HEK293 (cell line): ENCODE data around the gene POLR3A.
A peak's percentile ranks its signal among the peaks of the same experiment; 100 is the strongest.

Experiments used
- CTCF ChIA-PET: fragments of 350-600 bp; formaldehyde crosslinking; extraction: SDS; loops from one replicate; lab custom pipeline; 2021; ENCODE audit warnings: antibody characterized with exemption; lab: Yijun Ruan, JAX
- POLR2A ChIA-PET: fragments of 300-600 bp; formaldehyde crosslinking; extraction: SDS; loops from one replicate; lab custom pipeline; 2020; ENCODE audit warnings: antibody characterized with exemption, inconsistent platforms; lab: Yijun Ruan, JAX
- H3K27ac ChIP-seq: fragments of 200-500 bp; sonication (Bioruptor generic); 2 replicates; pipeline ENCODE4 v1.5.1; 2014; ENCODE audit warnings: low read depth, low read length, control low read depth, inconsistent platforms; ENCODE audit errors: extremely low read depth
- H3K36me3 ChIP-seq, 2 experiments: fragments of 200-500 bp in 1 of 2; sonication (Bioruptor generic) in 1 of 2; 1 replicate in 1 of 2; 2 replicates in 1 of 2; pipeline ENCODE4 v1.5.1; 2014 to 2017; ENCODE audit warnings: inconsistent platforms in 2 of 2, low read length in 2 of 2; ENCODE audit not compliant: control insufficient read depth in 2 of 2, insufficient read depth in 1 of 2
- H3K4me1 ChIP-seq: fragments of 200-500 bp; sonication (Bioruptor generic); 2 replicates; pipeline ENCODE4 v1.5.1; 2014; ENCODE audit warnings: mild to moderate bottlenecking, low read length, inconsistent platforms; ENCODE audit not compliant: control insufficient read depth, insufficient read depth
- H3K4me3 ChIP-seq: 2 replicates; pipeline ENCODE4 v1.5.1; 2011; ENCODE audit warnings: low read depth, mild to moderate bottlenecking, control low read depth, low read length, moderate library complexity
- H3K9me3 ChIP-seq: fragments of 200-500 bp; sonication (Bioruptor generic); 2 replicates; pipeline ENCODE4 v1.5.1; 2014; ENCODE audit warnings: low read depth, low read length, inconsistent platforms; ENCODE audit not compliant: control insufficient read depth, insufficient read depth
- GLIS2 ChIP-seq: fragments of 450-650 bp; formaldehyde crosslinking; IDR thresholded peaks from 2 replicates; pipeline ENCODE4 v1.5.1; 2016; ENCODE audit warnings: missing biosample characterization, missing genetic modification characterization
- IKZF3 ChIP-seq: fragments of 450-650 bp; IDR thresholded peaks from 2 replicates; pipeline ENCODE4 v1.5.0; 2018; ENCODE audit warnings: missing biosample characterization, mild to moderate bottlenecking, missing genetic modification characterization, moderate library complexity
- KLF17 ChIP-seq: fragments of 450-650 bp; formaldehyde crosslinking; IDR thresholded peaks from 2 replicates; pipeline ENCODE4 v1.5.1; 2016; ENCODE audit warnings: missing biosample characterization, missing genetic modification characterization
- KLF9 ChIP-seq: fragments of 450-650 bp; formaldehyde crosslinking; IDR thresholded peaks from 2 replicates; pipeline ENCODE4 v1.5.1; 2016; ENCODE audit warnings: missing biosample characterization, missing genetic modification characterization, low read depth
- PRDM10 ChIP-seq: fragments of 450-650 bp; formaldehyde crosslinking; IDR thresholded peaks from 2 replicates; pipeline ENCODE4 v1.5.1; 2016; ENCODE audit warnings: missing biosample characterization, missing genetic modification characterization
- SCRT1 ChIP-seq: fragments of 450-650 bp; formaldehyde crosslinking; IDR thresholded peaks from 2 replicates; pipeline ENCODE4 v1.5.1; 2016; ENCODE audit warnings: missing biosample characterization, missing genetic modification characterization, borderline replicate concordance
- SCRT2 ChIP-seq: fragments of 450-650 bp; formaldehyde crosslinking; IDR thresholded peaks from 2 replicates; pipeline ENCODE4 v1.5.1; 2016; ENCODE audit warnings: missing biosample characterization, missing genetic modification characterization
- SP3 ChIP-seq: fragments of 450-650 bp; formaldehyde crosslinking; IDR thresholded peaks from 2 replicates; pipeline ENCODE4 v1.5.1; 2016; ENCODE audit warnings: missing biosample characterization, missing genetic modification characterization
- WT1 ChIP-seq: fragments of 450-650 bp; formaldehyde crosslinking; IDR thresholded peaks from 2 replicates; pipeline ENCODE4 v1.5.1; 2016; ENCODE audit warnings: missing biosample characterization, missing genetic modification characterization
- ZBTB48 ChIP-seq: fragments of 450-650 bp; formaldehyde crosslinking; IDR thresholded peaks from 2 replicates; pipeline ENCODE4 v1.5.1; 2016; ENCODE audit warnings: missing biosample characterization, missing genetic modification characterization
- ZFP3 ChIP-seq: fragments of 450-650 bp; formaldehyde crosslinking; IDR thresholded peaks from 2 replicates; pipeline ENCODE4 v1.5.1; 2016; ENCODE audit warnings: low read depth, missing biosample characterization, missing genetic modification characterization
- ZNF16 ChIP-seq: fragments of 450-650 bp; formaldehyde crosslinking; IDR thresholded peaks from 2 replicates; pipeline ENCODE4 v1.5.1; 2016; ENCODE audit warnings: low read depth, missing biosample characterization, missing genetic modification characterization
- ZNF24 ChIP-seq: fragments of 450-650 bp; formaldehyde crosslinking; IDR thresholded peaks from 2 replicates; pipeline ENCODE4 v1.5.1; 2016; ENCODE audit warnings: missing biosample characterization, missing genetic modification characterization
- ZNF341 ChIP-seq: fragments of 450-650 bp; formaldehyde crosslinking; IDR thresholded peaks from 2 replicates; pipeline ENCODE4; 2016; ENCODE audit warnings: low read depth, missing biosample characterization, missing genetic modification characterization
- ZNF664 ChIP-seq: fragments of 450-650 bp; formaldehyde crosslinking; IDR thresholded peaks from 2 replicates; pipeline ENCODE4 v1.5.1; 2016; ENCODE audit warnings: missing biosample characterization, missing genetic modification characterization
- ZNF704 ChIP-seq: fragments of 450-650 bp; formaldehyde crosslinking; IDR thresholded peaks from 2 replicates; pipeline ENCODE4 v1.5.1; 2016; ENCODE audit warnings: missing biosample characterization, missing genetic modification characterization
- ZXDB ChIP-seq: fragments of 450-650 bp; formaldehyde crosslinking; IDR thresholded peaks from 2 replicates; pipeline ENCODE4 v1.5.1; 2016; ENCODE audit warnings: missing biosample characterization, missing genetic modification characterization

The POLR3A gene

GRCh38 chr10:77936697-77937567 lies 92.4 kb downstream of the POLR3A start:
- Histone ChIP-seq H3K4me1 (no peaks in the 10 kb centered on the region), H3K4me3 (no peak overlapping the region), H3K36me3 (no peaks in the 10 kb centered on the region), H3K9me3 (no peaks in the 10 kb centered on the region), H3K27ac (no peak overlapping the region)
- POLR2A ChIA-PET, result interaction anchor here (1.6 kb wide), 1 partner anchor 11 kb away, joined by 4 read pairs; no protein-coding TSS in a partner anchor
- CTCF ChIA-PET, result no interaction called here
- TF ChIP-seq ZNF16 (tag by site-specific recombination), result peak; percentile 73; the same call in 1 of the 2 replicates
- no peak for TF ChIP-seq KLF9 (tag by site-specific recombination)
- TF ChIP-seq KLF17 (tag by site-specific recombination), result no peak
- TF ChIP-seq ZBTB48 (tag by site-specific recombination), result no peak
- no peak for TF ChIP-seq SCRT1
- TF ChIP-seq ZNF24 (tag by site-specific recombination), result no peak

- ChIA-PET POLR2A (interaction anchor here (0.7 to 1.3 kb wide), 2 partner anchors 7 to 16 kb away, joined by 3 to 6 read pairs; no protein-coding TSS in a partner anchor), CTCF (interaction anchor here (0.5 to 1.2 kb wide), 3 partner anchors 10 to 85 kb away, joined by 3 read pairs; no protein-coding TSS in a partner anchor)
- H3K4me1 ChIP-seq, result no peaks in the 10 kb centered on the region
- H3K4me3 ChIP-seq, result no peak overlapping the region
- TF ChIP-seq SCRT2 (peak; percentile 83), ZNF704 (no peak), ZXDB (tag by site-specific recombination) (no peak)
- H3K27ac ChIP-seq, result no peak overlapping the region
- no peaks in the 10 kb centered on the region for H3K9me3 ChIP-seq
- no peaks in the 10 kb centered on the region for H3K36me3 ChIP-seq
Measured at GRCh38 chr10:77932016-77932715, 97.1 kb downstream of the POLR3A start.

GRCh38 chr10:77927402-77928246 lies 101.7 kb downstream of the POLR3A start:
- ChIA-PET POLR2A (interaction anchor here (1.1 kb wide), 1 partner anchor 22 kb away, joined by 4 read pairs; no protein-coding TSS in a partner anchor), CTCF (interaction anchor here (1.0 to 1.2 kb wide), 3 partner anchors 18 to 49 kb away, joined by 3 read pairs; no protein-coding TSS in a partner anchor)
- Histone ChIP-seq H3K9me3 (no peaks in the 10 kb centered on the region), H3K4me1 (peaks cover 6% of the 10 kb centered on the region; the same call in 1 of the 2 replicates), H3K36me3 (peaks cover 0 to 5% of the 10 kb centered on the region in 2 experiments; a peak in 1 of 3 replicates), H3K27ac (no peak overlapping the region), H3K4me3 (no peak overlapping the region)
- TF ChIP-seq GLIS2 (tag by site-specific recombination), result peak; percentile 2; the same call in 1 of the 2 replicates
- TF ChIP-seq ZNF341 (tag by site-specific recombination), result peak; percentile 33; the same call in 1 of the 2 replicates
- TF ChIP-seq SP3 (tag by site-specific recombination), result 0 out of 2 replicates have a peak, but pooled peaks have one; percentile 5
- 0 out of 2 replicates have a peak, but pooled peaks have one; percentile 4 for TF ChIP-seq IKZF3 (tag by site-specific recombination)
- TF ChIP-seq ZFP3 (tag by site-specific recombination), result no peak
- TF ChIP-seq PRDM10 (tag by site-specific recombination), result peak; percentile 85
- TF ChIP-seq ZNF664 (tag by site-specific recombination), result no peak
- no peak for TF ChIP-seq WT1
